Body of pancreas (tissue), 4 donors: ENCODE measurements around the gene LRIG1. TPM values are rescaled to one million over a fixed set of nuclear protein-coding genes. Genes with fewer than 3 reads are reported as not detected.

Source experiments
- ATAC-seq: fragments of 150-250 bp; one replicate; pipeline ENCODE4 v1.9.1; 2016
- DNase-seq, 4 donors: peaks; one replicate each; pipeline ENCODE4 v3.0.0-alpha.2; 2019
- H3K27ac ChIP-seq, 4 donors: fragments of 200-600 bp; sonication (generic); 1 replicate in 3 of 4; 2 replicates in 1 of 4; pipeline versions ENCODE4 v1.5.1 to v1.6.1; 2016 to 2019; ENCODE audit warnings: mild to moderate bottlenecking in 1 of 4, mixed read lengths in 1 of 4, moderate library complexity in 1 of 4
- H3K27me3 ChIP-seq, 2 donors: fragments of 200-600 bp; sonication (generic); one replicate each; pipeline ENCODE4 v1.6.0; 2016; ENCODE audit warnings: mild to moderate bottlenecking in 1 of 2
- H3K36me3 ChIP-seq, 2 donors: fragments of 200-600 bp; sonication (generic); replicated peaks in 1 of 2; 2 replicates each; pipeline ENCODE4 v1.5.1; 2016; ENCODE audit warnings: low read depth in 2 of 2; ENCODE audit not compliant: insufficient read depth in 1 of 2
- H3K4me1 ChIP-seq: fragments of 200-600 bp; sonication (generic); one replicate; pipeline ENCODE4 v1.6.0; 2016
- H3K4me3 ChIP-seq, 2 donors: fragments of 200-600 bp; sonication (generic); 1 replicate in 1 of 2; 2 replicates in 1 of 2; pipeline ENCODE4 v1.5.1; 2016 to 2019
- H3K9me3 ChIP-seq, 3 donors: fragments of 200-600 bp; sonication (generic); 1 replicate in 2 of 3; 2 replicates in 1 of 3; pipeline ENCODE4 v1.5.1; 2016
- POLR2A ChIP-seq, 3 donors: fragments of 450-650 bp; IDR thresholded peaks; one replicate each; pipeline ENCODE4 v1.6.1; 2016; ENCODE audit warnings: antibody characterized with exemption in 3 of 3, mild to moderate bottlenecking in 2 of 3
- WGBS, 2 donors: methylation state at CpG; one replicate each; pipeline ENCODE4 v1.1.5; 2017; 5-methylcytosine and 5-hydroxymethylcytosine counted together
- intact Hi-C: fragments of 100-400 bp; cut with DNase I; formaldehyde crosslinking; loops from one replicate; pipeline ENCODE4 v1.15.1; 2023
- total RNA-seq, 2 donors: library from RNA; depleted of rRNA; stranded (reverse); fragments of >200 nt; gene quantifications; one replicate each; pipeline ENCODE4 v1.1.0, GENCODE V29; 2016
- TF ChIP-seq, protein P1 (sequence below), 7 experiments: fragments of 450-650 bp in 4 of 7; fragments of 200-600 bp in 3 of 7; sonication (generic) in 3 of 7; IDR thresholded peaks; one replicate each; pipeline ENCODE4 v1.5.1; 2016 to 2019; ENCODE audit warnings: antibody characterized with exemption in 7 of 7

LRIG1 gene
- total RNA-seq, 2 donors from 2014 or later: 111 to 114 TPM

DNA sequence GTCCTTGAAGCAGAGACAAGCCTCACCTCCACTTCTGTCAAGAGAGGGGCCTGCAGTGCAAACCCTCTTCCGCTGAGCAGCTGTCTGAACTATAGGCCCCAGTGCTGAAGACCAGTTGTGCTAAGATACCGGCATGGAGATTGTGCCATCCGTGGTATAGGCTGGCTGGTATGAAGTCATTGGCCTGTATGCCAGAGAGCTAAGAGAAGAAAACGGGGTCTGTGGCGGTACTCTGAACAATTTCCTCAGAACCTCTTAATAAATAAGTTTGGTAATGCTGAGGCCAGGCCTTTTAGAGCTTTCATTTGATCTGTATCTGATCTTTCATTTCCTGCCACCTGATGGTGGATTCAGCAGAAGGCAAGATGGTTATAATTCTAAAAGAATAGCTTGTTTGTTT, 123.0 kb downstream of the LRIG1 start:
- DNase-seq (no peak), ATAC-seq (no peak)
- TF ChIP-seq POLR2A (IDR thresholded peaks at IDR 0.05): no peak
- TF ChIP-seq, protein P1, sequence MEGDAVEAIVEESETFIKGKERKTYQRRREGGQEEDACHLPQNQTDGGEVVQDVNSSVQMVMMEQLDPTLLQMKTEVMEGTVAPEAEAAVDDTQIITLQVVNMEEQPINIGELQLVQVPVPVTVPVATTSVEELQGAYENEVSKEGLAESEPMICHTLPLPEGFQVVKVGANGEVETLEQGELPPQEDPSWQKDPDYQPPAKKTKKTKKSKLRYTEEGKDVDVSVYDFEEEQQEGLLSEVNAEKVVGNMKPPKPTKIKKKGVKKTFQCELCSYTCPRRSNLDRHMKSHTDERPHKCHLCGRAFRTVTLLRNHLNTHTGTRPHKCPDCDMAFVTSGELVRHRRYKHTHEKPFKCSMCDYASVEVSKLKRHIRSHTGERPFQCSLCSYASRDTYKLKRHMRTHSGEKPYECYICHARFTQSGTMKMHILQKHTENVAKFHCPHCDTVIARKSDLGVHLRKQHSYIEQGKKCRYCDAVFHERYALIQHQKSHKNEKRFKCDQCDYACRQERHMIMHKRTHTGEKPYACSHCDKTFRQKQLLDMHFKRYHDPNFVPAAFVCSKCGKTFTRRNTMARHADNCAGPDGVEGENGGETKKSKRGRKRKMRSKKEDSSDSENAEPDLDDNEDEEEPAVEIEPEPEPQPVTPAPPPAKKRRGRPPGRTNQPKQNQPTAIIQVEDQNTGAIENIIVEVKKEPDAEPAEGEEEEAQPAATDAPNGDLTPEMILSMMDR (IDR thresholded peaks at IDR 0.05): no peak
- Histone ChIP-seq H3K4me3 (no peak overlapping the region), H3K27me3 (no peaks in the 10 kb centered on the region), H3K36me3 (peaks cover 13 to 37% of the 10 kb centered on the region in 2 donors), H3K9me3 (no peaks in the 10 kb centered on the region), H3K27ac (peak overlapping the region in 1 of 4 donors; percentile 8), H3K4me1 (peaks cover 23% of the 10 kb centered on the region)
- intact Hi-C loops: loop anchor here (10.0 kb wide), 1 partner anchor 93 kb away; no protein-coding TSS in a partner anchor
- WGBS, 2 donors: 73 to 84% methylated on average over 5 of the region's 5 CpGs

DNA sequence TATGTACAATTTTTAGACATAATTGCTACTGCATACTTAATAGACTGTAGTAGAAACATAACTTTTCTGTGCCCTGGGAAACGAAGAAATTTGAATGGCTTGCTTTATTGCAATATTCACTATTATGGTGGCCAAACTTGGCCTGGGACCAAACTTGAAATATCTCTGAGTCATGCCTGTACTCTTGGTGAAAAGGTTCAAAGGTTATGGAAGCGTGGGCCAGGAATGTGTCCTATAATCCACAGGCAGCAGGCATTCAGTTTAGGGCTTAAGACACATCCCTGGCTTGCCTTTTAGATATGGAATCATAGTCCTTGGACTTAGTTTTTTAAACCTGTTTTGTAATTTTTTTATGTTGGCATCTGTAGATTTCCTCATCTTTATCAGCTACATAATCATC, 124.3 kb downstream of the LRIG1 start:
- Histone ChIP-seq H3K9me3 (no peaks in the 10 kb centered on the region), H3K27ac (peak overlapping the region in 3 of 4 donors; percentile 24 to 41 (median 36)), H3K4me1 (peaks cover 35% of the 10 kb centered on the region), H3K36me3 (peaks cover 3 to 24% of the 10 kb centered on the region in 2 donors), H3K27me3 (no peaks in the 10 kb centered on the region), H3K4me3 (no peak overlapping the region)
- no peak for TF ChIP-seq POLR2A (IDR thresholded peaks at IDR 0.05)
- TF ChIP-seq, protein P1 (IDR thresholded peaks at IDR 0.05): no peak
- ATAC-seq (peak; percentile 72), DNase-seq (peak; percentile 72 to 86 (median 80))
- intact Hi-C loops: loop anchor here (10.0 kb wide), 1 partner anchor 92 kb away; no protein-coding TSS in a partner anchor
- 29 to 32% methylated on average over 2 of the region's 2 CpGs for WGBS, 2 donors

DNA sequence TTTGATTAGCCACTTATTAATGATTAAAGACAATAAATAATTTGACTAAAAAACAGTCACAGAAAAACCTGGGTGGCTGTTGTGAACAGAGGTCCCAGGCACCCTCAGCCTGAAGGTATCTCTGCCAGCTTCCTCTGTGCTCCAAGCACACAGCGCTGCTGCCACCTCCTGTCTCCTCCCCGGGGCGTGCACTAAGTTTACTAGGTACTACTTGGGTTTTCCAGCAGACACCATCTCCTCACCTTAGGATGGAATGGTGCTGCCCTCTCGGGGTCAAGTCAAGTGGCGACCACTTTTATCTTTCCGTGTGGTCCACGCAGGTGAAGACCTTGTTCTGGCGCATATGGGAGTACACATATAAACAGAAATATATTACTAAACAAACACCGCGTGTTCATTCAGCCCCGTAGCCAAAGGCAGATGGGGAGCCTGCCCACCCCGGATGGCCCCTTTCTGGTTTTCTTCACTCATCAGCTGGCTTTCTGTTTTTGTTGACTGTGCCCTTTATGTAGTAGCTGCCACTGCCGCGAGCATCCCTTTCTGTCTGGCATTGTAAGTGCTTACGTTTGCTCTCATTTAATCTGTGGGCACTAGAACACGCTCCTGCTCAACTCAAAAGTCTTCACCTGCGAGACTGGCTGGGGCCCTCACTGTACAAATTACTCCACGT, 128.0 kb downstream of the LRIG1 start:
- TF ChIP-seq, protein P1 (IDR thresholded peaks at IDR 0.05): peak in 6 of 7 experiments; percentile 25 to 68 (median 57)
- no peak for TF ChIP-seq POLR2A (IDR thresholded peaks at IDR 0.05)
- no peaks in the 10 kb centered on the region for H3K27me3 ChIP-seq
- H3K4me1 ChIP-seq: peaks cover 53% of the 10 kb centered on the region
- intact Hi-C loops: loop anchor here (10.0 kb wide), 1 partner anchor 88 kb away; no protein-coding TSS in a partner anchor
- no peaks in the 10 kb centered on the region for H3K9me3 ChIP-seq
- H3K36me3 ChIP-seq: peaks cover 0 to 3% of the 10 kb centered on the region in 2 donors
- ATAC-seq: peak; percentile 74
- peak overlapping the region in 1 of 4 donors; percentile 10 for H3K27ac ChIP-seq
- 43 to 46% methylated on average over 18 of the region's 18 CpGs for WGBS, 2 donors
- H3K4me3 ChIP-seq: no peak overlapping the region
- DNase-seq: peak; percentile 73 to 80 (median 77)

DNA sequence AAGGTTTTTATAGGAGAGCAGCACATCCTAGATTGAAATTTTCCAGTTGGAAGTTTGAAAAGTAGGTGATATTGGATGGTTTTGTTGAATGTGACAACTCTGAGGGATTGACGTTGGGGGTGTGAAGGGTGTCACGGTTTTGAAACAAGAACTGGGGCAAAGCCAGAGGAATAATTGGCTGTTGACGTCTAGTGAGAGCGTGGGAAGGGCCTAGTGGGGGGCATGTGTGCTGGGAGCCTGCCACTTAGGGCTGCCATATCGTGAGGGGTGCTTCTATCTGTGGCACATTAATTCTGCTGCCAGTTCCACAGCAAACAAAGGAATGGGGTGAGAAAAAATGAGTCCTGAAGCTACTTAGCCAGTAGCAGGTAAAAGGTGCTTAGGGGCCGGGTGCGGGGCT, 129.4 kb downstream of the LRIG1 start:
- 49 to 50% methylated on average over 7 of the region's 7 CpGs for WGBS, 2 donors
- intact Hi-C loops: loop anchor here (10.0 kb wide), 1 partner anchor 87 kb away; no protein-coding TSS in a partner anchor
- Histone ChIP-seq H3K27me3 (no peaks in the 10 kb centered on the region), H3K36me3 (no peaks in the 10 kb centered on the region), H3K4me3 (no peak overlapping the region), H3K9me3 (no peaks in the 10 kb centered on the region), H3K27ac (no peak overlapping the region), H3K4me1 (peaks cover 43% of the 10 kb centered on the region)
- no peak for ATAC-seq
- no peak for DNase-seq
- TF ChIP-seq, protein P1 (IDR thresholded peaks at IDR 0.05): no peak
- no peak for TF ChIP-seq POLR2A (IDR thresholded peaks at IDR 0.05)
